Activated naive CD8-positive, alpha-beta T cell treated with anti-CD3 and anti-CD28 coated beads, Interleukin-2, amount 10 ng/mL, durations not matched to agents 7 days and 5 days (primary cell): Measurements from ENCODE around the gene SELENOW. TPM values are rescaled to one million over a fixed set of nuclear protein-coding genes. Genes with fewer than 3 reads are reported as not detected.
A peak's percentile ranks its signal among the peaks of the same experiment; 100 is the strongest.
"Not testable (repeated sequence)": the region's sequence is repeated elsewhere in the genome, so short reads cannot be mapped to it uniquely, and the experiment has no call there.

Experiments used
- ATAC-seq: fragments of 150-1000 bp; cut with Tn5 transposase; one replicate; pipeline ENCODE4 v1.10.0; 2021; ENCODE audit warnings: low read depth, moderate library complexity
- POLR2A ChIA-PET: fragments of 350-600 bp; sonication (Branson Sonifier 250); formaldehyde crosslinking; loops from one replicate; lab custom pipeline; 2021; ENCODE audit warnings: antibody characterized with exemption; lab: Charles Lee
- DNase-seq: peaks from one replicate; pipeline ENCODE4 v3.0.0; 2021
- H3K27ac Mint-ChIP-seq: one replicate; pipeline ENCODE4 v1.8.0; 2022; ENCODE audit warnings: mild to moderate bottlenecking, mixed read lengths
- H3K27me3 Mint-ChIP-seq: one replicate; pipeline ENCODE4 v1.8.0; 2022; ENCODE audit warnings: mild to moderate bottlenecking, moderate library complexity, mixed read lengths
- H3K36me3 Mint-ChIP-seq: one replicate; pipeline ENCODE4 v1.8.0; 2021; ENCODE audit warnings: mild to moderate bottlenecking, mixed read lengths
- H3K4me1 Mint-ChIP-seq: one replicate; pipeline ENCODE4 v1.8.0; 2021; ENCODE audit warnings: mixed read lengths
- H3K4me3 Mint-ChIP-seq: one replicate; pipeline ENCODE4 v1.8.0; 2022; ENCODE audit warnings: mild to moderate bottlenecking, moderate library complexity, mixed read lengths
- H3K9me3 Mint-ChIP-seq: one replicate; pipeline ENCODE4 v1.8.0; 2021; ENCODE audit warnings: mixed read lengths
- total RNA-seq, 2 experiments: library from RNA; stranded (reverse); gene quantifications; one replicate each; pipeline ENCODE4 v1.2.3, GENCODE V29; 2021

The SELENOW gene
- total RNA-seq, 2 experiments from 2014 or later, result 116 to 120 TPM

DNA sequence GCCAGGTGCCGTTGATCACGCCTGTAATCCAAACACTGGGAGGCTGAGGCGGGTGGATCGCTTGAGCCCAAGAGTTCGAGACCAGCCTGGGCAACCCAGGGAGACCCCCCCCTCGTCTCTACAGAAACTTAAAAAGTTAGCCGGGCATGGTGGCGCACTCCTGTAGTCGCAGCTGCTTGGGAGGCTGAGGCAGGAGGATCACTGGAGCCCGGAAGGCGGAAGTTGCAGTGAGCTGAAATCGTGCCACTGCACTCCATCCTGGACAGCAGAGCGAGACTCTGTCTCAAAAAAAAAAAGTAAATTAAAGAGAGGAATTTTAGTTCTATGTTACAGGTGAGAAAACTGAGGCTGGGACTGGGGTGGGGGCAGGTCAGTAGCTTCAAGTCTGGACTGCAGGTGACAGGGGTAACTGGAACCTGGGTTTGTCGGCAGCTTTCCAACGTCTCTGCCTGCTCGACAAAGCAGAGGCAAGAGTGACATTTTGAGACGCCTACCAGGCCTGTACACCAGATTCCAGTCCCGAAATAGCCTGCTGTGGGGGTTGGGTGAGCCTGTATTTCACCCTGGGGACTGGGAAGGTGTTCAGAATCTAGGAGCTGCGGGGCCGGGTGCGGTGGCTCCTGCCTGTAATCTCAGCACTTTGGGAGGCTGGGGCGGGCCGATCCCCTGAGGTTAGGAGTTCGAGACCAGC is 1.2 kb downstream of the SELENOW start:
- Mint-ChIP-seq H3K9me3 (no peaks in the 10 kb centered on the region), H3K4me1 (peaks cover 20% of the 10 kb centered on the region), H3K4me3 (peak overlapping the region; percentile 99), H3K36me3 (peaks cover 14% of the 10 kb centered on the region), H3K27me3 (no peaks in the 10 kb centered on the region), H3K27ac (peak overlapping the region; percentile 97)
- ATAC-seq (no peak), DNase-seq (no peak)
- POLR2A ChIA-PET, result no interaction called here

DNA sequence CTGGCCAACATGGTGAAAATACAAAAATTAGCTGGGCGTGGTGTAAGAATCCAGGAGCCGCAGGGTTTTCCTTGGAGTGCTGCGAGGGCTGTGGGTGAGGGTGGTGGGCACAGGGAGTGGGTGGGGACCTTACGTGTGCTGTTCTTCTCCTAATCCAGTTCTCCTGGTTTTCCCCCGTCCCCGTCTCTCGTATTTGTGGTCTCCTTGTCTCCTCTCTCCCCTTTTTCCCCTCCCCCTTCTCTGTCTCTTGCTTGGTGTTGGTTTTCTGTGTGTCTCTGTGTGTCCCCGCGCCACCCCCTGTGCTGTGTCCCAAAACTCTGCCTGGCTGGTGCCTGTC is 1.7 kb downstream of the SELENOW start:
- Mint-ChIP-seq H3K9me3 (no peaks in the 10 kb centered on the region), H3K4me1 (peaks cover 20% of the 10 kb centered on the region), H3K27me3 (no peaks in the 10 kb centered on the region), H3K27ac (peak overlapping the region; percentile 81), H3K4me3 (peak overlapping the region; percentile 99), H3K36me3 (peaks cover 14% of the 10 kb centered on the region)
- no peak for DNase-seq
- ATAC-seq, result no peak
- POLR2A ChIA-PET, result no interaction called here

DNA sequence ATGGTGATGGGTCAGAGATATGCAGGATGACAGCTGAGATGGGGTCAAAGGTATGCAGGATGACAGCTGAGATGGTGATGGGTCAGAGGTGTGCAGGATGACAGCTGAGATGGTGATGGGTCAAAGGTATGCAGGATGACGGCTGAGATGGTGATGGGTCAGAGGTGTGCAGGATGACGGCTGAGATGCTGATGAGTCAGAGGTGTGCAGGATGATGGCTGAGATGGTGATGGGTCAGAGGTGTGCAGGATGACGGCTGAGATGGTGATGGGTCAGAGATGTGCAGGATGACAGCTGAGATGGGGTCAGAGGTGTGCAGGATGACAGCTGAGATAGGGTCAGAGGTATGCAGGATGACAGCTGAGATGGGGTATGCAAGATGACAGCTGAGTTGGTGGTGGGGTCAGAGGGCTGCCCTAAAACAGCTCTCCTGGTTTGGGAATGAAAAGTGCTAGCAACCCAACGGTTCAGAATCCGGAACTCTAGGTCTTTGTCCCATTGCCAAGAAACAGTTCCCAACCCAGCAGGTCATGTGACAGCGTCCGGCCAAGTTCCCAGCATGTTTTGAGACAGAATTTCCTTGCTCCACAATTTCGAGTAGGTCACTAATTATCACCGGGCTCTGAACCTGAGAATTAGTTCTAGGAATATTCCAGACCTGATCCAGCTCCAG is 3.2 kb downstream of the SELENOW start:
- Mint-ChIP-seq H3K27me3 (no peaks in the 10 kb centered on the region), H3K27ac (peak overlapping the region; percentile 59), H3K36me3 (peaks cover 14% of the 10 kb centered on the region), H3K9me3 (no peaks in the 10 kb centered on the region), H3K4me1 (peaks cover 20% of the 10 kb centered on the region), H3K4me3 (no peak overlapping the region)
- DNase-seq, result no peak
- POLR2A ChIA-PET, result no interaction called here
- ATAC-seq, result no peak

DNA sequence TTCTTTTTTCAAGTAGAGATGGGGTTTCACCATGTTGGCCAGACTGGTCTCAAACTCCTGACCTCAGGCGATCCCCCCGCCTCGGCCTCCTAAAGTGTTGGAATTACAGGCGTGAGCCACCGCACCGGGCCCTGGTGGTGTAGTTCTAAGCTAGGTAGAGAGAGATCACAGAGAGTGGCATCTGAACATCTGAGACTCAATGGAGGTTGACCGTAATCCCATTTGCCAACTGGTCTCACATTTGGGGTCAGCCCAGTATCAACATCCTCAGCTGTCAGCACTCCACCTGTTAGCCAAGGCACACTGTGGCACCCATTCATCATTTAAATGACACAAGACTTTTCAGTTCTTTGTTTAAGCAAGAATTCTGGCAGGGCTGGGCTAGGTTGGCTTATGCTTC is 8.1 kb downstream of the SELENOW start:
- Mint-ChIP-seq H3K9me3 (no peaks in the 10 kb centered on the region), H3K4me1 (peaks cover 2% of the 10 kb centered on the region), H3K4me3 (no peak overlapping the region), H3K27ac (no peak overlapping the region), H3K36me3 (peaks cover 8% of the 10 kb centered on the region), H3K27me3 (no peaks in the 10 kb centered on the region)
- no peak for DNase-seq
- ATAC-seq, result no peak
- POLR2A ChIA-PET, result no interaction called here

DNA sequence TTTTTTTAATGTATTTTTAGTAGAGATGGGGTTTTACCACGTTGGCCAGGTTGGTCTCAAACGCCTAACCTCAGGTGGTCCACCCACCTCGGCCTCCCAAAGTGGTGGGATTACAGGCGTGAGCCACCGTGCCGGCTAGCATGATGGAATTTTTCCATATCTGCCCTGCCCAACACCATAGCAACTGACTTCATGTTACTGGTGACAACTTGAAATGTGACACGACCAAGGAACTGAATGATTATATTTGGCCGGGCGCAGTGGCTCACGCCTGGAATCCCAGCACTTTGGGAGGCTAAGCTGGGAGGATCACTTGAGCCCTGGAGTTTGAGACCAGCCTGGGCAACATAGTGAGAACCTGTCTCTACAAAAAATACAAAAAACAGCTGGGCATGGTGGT is 8.8 kb downstream of the SELENOW start:
- DNase-seq, H3K4me3 Mint-ChIP-seq, H3K36me3 Mint-ChIP-seq, H3K27ac Mint-ChIP-seq, H3K4me1 Mint-ChIP-seq, H3K9me3 Mint-ChIP-seq, POLR2A ChIA-PET, ATAC-seq, H3K27me3 Mint-ChIP-seq: not testable (repeated sequence)

DNA sequence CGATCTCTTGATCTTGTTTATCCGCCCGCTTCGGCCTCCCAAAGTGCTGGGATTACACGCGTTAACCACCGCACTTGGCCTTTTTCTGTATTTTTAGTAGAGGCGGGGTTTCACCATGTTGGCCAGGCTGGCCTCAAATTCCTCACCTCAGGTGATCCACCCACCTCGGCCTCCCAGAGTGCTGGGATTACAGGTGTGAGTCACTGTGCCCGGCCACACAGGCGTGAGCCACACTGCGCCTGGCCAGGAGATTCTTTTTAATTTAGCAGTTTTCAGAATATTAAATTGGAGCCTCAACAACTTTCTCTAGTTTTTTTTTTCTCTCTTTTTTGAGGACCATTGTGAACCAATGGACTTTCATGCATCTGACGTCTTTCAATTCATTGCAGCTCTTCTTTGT is 11.3 kb downstream of the SELENOW start:
- H3K9me3 Mint-ChIP-seq, H3K27ac Mint-ChIP-seq, POLR2A ChIA-PET, ATAC-seq, H3K4me3 Mint-ChIP-seq, H3K36me3 Mint-ChIP-seq, DNase-seq, H3K4me1 Mint-ChIP-seq, H3K27me3 Mint-ChIP-seq: not testable (repeated sequence)

DNA sequence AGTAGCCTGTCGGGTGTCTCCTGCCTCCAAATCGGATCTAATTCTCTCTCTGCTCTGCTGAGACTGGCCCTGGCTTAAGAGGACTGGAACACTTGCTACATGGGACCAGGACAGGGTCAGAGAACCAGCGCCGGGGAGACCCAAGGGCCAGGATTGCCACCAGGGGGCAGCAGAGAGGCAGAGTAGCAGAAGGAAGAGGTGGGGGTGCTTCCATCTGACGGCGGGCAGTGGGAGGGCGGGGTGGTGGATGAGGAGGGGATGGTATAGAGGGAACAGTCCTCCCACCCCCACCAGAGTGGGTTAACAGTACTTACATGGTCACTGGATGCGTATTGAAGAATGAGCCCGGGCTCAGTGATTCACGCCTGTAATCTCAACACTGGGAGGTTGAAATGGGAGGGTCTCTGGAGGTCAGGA is 11.9 kb downstream of the SELENOW start:
- Mint-ChIP-seq H3K27ac (no peak overlapping the region), H3K4me3 (no peak overlapping the region), H3K4me1 (no peaks in the 10 kb centered on the region), H3K9me3 (no peaks in the 10 kb centered on the region), H3K27me3 (no peaks in the 10 kb centered on the region), H3K36me3 (no peaks in the 10 kb centered on the region)
- POLR2A ChIA-PET, result no interaction called here
- ATAC-seq, result peak; percentile 68
- DNase-seq, result peak; percentile 84

DNA sequence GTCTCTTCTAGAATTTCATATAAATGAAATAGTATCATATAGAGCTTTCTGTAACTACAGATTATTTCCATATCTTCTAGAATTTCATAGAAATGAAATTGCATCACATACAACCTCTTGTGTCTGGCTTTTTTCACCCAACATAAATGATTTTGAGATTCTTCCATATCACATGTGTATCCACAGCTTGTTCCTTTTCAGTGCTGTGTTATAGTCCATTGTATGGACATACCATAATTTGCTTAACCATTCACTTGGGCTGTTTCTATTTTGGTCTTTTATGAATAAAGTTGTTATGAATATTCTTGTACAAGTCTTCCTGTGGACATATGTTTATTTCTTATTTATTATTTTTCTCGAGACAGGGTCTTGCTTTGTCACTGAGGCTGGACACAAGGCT is 14.1 kb downstream of the SELENOW start:
- no peak for DNase-seq
- Mint-ChIP-seq H3K36me3 (no peaks in the 10 kb centered on the region), H3K9me3 (no peaks in the 10 kb centered on the region), H3K27ac (no peak overlapping the region), H3K4me3 (no peak overlapping the region), H3K4me1 (no peaks in the 10 kb centered on the region), H3K27me3 (no peaks in the 10 kb centered on the region)
- ATAC-seq, result no peak
- POLR2A ChIA-PET, result no interaction called here

DNA sequence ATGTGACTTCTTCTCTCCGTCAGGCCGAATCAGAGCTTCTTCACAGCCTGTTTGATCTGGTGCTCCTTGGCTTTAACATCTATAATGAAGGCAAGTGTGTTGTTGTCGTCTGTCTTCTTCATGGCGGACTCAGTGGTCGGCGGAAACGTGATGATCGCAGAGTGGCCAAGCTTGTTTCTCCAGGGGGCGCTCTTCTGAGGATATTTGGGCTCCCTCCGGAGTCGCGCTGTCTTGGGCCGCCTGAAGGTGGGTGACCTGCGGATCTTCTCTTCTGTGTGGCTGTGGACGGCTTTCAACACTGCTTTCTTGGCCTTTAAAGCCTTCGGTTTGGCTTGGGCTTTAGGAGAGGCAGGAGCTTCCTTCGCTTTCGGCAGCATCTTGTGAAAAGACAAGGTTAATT is 16.0 kb downstream of the SELENOW start:
- DNase-seq (no peak), ATAC-seq (no peak)
- Mint-ChIP-seq H3K27ac (no peak overlapping the region), H3K36me3 (no peaks in the 10 kb centered on the region), H3K4me3 (no peak overlapping the region), H3K9me3 (no peaks in the 10 kb centered on the region), H3K4me1 (no peaks in the 10 kb centered on the region), H3K27me3 (peaks cover 3% of the 10 kb centered on the region)
- POLR2A ChIA-PET, result no interaction called here

DNA sequence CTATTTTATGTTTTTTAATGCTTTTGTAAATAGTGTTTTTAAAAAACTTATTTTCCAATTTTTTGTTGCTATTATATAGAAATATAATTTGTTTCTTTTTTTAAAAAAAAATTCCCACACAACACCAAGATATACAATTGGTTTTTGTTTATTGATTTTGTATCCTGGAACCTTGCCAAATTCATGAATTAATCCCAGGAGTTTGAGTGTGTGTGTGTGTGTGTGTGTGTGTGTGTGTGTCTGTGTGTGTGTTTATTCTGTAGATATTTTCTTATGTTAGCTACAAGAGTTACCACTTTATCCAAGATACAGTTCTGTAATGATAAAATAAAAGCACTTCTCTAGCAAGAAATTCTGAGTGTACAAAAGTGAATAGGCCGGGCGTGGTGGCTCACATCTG is 18.3 kb downstream of the SELENOW start:
- Mint-ChIP-seq H3K4me1 (no peaks in the 10 kb centered on the region), H3K9me3 (no peaks in the 10 kb centered on the region), H3K27ac (no peak overlapping the region), H3K4me3 (no peak overlapping the region), H3K36me3 (no peaks in the 10 kb centered on the region), H3K27me3 (peaks cover 3% of the 10 kb centered on the region)
- no peak for ATAC-seq
- POLR2A ChIA-PET, result no interaction called here
- no peak for DNase-seq

DNA sequence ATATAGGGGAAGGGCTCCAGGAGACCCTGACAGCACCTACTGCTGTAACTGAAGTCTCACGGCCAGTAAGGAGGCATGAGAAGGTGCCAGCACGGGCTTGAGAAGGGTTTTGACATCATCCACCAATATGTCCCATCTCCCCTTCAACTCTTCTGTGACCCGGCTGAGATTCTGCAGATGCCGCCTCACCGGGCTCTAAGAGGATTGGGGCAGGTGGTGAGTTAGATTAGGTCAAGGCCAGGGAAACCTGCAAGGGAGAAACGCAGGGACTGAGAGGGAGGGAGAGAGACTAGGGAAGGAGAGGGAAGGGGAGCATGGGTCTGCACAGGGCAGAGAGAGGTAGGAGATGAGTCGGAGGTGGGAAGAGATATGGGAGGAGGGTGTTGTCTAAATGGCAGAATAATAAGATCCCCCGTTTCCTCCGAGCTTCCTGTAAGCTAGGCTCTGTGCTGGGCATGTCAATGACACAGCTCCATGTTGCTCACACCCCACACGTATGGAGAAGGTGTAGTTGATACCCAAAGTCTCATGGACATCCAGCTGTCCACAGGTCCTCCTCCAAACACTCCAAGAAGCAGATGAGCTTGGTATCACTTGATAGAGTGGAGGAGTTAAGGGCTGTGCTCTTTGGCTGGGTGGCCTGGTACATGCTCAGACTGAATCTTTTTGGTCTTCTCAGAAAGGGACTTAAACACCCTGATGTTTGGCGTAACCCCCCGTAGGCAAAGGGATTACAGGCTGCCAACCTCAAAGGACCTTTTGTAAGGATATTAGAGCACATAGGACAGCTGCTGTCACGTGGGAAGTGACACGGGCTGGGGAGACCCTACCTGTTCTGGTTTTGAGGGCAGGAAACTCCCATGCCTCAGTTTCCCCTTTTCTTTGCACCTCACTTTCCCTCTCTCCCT is 19.7 kb downstream of the SELENOW start:
- no peaks in the 10 kb centered on the region for H3K36me3 Mint-ChIP-seq
- no peak overlapping the region for H3K4me3 Mint-ChIP-seq
- no peaks in the 10 kb centered on the region for H3K4me1 Mint-ChIP-seq
- no peak overlapping the region for H3K27ac Mint-ChIP-seq
- no peak for DNase-seq
- H3K9me3 Mint-ChIP-seq, result no peaks in the 10 kb centered on the region
- peaks cover 3% of the 10 kb centered on the region for H3K27me3 Mint-ChIP-seq
- POLR2A ChIA-PET, result no interaction called here
- no peak for ATAC-seq

DNA sequence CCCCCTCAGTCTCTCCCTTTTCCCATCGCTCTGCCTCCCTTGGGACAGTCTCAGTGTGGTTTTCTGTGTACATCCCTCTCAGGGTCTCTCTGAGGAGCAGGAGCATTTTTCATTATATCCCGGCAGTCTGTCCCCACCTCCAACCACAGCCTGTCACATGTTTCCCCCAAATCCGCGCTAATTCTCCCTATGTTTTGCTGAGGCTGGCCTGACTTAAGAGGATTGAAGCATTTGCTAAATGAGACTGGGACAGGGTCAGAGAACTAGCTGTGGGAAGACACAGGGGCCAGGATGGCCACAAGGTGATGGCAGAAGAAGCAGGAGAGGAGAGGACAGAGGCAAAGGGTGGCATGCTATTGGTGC is 20.4 kb downstream of the SELENOW start:
- no peak for DNase-seq
- no peaks in the 10 kb centered on the region for H3K9me3 Mint-ChIP-seq
- POLR2A ChIA-PET, result no interaction called here
- no peaks in the 10 kb centered on the region for H3K4me1 Mint-ChIP-seq
- no peaks in the 10 kb centered on the region for H3K36me3 Mint-ChIP-seq
- H3K27ac Mint-ChIP-seq, result no peak overlapping the region
- no peak for ATAC-seq
- no peak overlapping the region for H3K4me3 Mint-ChIP-seq
- peaks cover 3% of the 10 kb centered on the region for H3K27me3 Mint-ChIP-seq

DNA sequence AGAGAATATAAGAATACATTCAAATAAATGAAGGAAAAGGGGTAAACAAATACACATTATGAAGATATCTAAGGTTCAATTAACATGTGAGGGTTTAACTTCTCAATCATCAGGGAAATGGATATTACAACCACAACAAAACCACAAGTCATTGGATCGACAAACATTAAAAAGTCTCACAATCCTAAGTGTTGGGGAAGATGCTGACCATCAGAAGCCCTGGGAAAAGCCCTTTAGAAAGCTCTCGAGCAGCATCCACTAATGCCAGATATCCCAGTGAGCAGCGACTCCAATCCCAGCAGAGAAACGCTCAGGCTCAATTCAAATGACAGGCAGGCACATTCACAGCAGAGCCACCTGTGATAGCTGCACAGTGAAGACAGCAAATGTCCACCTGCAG is 22.8 kb downstream of the SELENOW start:
- Mint-ChIP-seq H3K4me1 (no peaks in the 10 kb centered on the region), H3K27ac (no peak overlapping the region), H3K27me3 (peaks cover 6% of the 10 kb centered on the region), H3K4me3 (no peak overlapping the region), H3K9me3 (no peaks in the 10 kb centered on the region), H3K36me3 (no peaks in the 10 kb centered on the region)
- no peak for DNase-seq
- POLR2A ChIA-PET, result no interaction called here
- no peak for ATAC-seq
